GM12891 (cell line): Measurements from ENCODE around the gene CCDC157.

ENCODE experiments used
- PAX5 ChIP-seq: IDR thresholded peaks from 2 replicates; pipeline ENCODE4 v1.6.1; 2011; ENCODE audit warnings: low read length, moderate library complexity, mild to moderate bottlenecking; ENCODE audit not compliant: insufficient read depth, severe bottlenecking
- POLR2A ChIP-seq: IDR thresholded peaks from 2 replicates; pipeline ENCODE4 v1.6.1; 2011; ENCODE audit warnings: low read depth, low read length, control low read depth
- POLR2AphosphoS5 ChIP-seq: IDR thresholded peaks from 2 replicates; pipeline ENCODE4 v1.6.1; 2011; ENCODE audit warnings: low read depth, low read length, control low read depth
- POU2F2 ChIP-seq: IDR thresholded peaks from 2 replicates; pipeline ENCODE4 v1.6.1; 2011; ENCODE audit warnings: low read depth, mild to moderate bottlenecking, control low read depth, low read length, moderate library complexity
- SPI1 ChIP-seq: IDR thresholded peaks from 2 replicates; pipeline ENCODE4 v1.6.1; 2011; ENCODE audit warnings: low read depth, low read length, control low read depth
- TAF1 ChIP-seq: IDR thresholded peaks from 2 replicates; pipeline ENCODE4 v1.6.1; 2011; ENCODE audit warnings: low read depth, low read length, control low read depth

- TF ChIP-seq POLR2AphosphoS5 (no peak), POLR2A (no peak), TAF1 (no peak), PAX5 (no peak), SPI1 (no peak), POU2F2 (no peak)
These were observed 59.6 kb downstream of the CCDC157 start for GRCh38 chr22:30416403-30416802.
